ENCODE results near the gene SHANK3.

SHANK3 gene

DNA sequence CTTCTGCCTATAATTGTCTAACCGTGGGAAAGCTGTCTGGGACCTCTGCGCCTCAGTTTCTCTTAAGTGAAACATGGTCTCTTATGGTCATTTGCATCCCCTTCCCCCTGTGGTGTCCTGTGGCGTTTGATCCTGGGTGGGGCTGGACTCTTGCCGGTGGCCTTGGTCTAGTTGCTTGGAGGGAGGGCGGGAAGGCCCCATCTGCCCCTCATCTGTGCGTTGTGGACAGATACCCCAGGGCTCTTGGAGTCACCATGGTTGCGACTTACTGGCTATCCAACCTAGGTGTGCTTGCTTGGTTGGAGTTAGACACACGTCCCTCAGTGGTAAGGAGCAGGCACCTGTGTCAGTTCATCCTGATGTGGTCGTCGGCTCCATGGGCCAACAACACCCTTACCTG, 15.2 kb downstream of the SHANK3 start:
- Histone ChIP-seq H3K27me3 (ENCODE audit: low read length) (no peaks in the 10 kb centered on the region), H4K20me1 (ENCODE audit: low read depth, low read length) (no peaks in the 10 kb centered on the region), H3K79me2 (ENCODE audit: insufficient read depth, low read length) (no peaks in the 10 kb centered on the region), H3F3A (ENCODE audit: insufficient read depth) (no peaks in the 10 kb centered on the region), H2AFZ (ENCODE audit: low read depth, low read length, severe bottlenecking) (no peak overlapping the region), H3K27ac (ENCODE audit: low read depth, low read length) (no peak overlapping the region), H3K4me3 (ENCODE audit: insufficient read depth, low read length, poor library complexity, severe bottlenecking) (no peak overlapping the region), H3K4me2 (ENCODE audit: low read depth, low read length, poor library complexity, severe bottlenecking) (no peak overlapping the region), H3K9me3 (ENCODE audit: insufficient read depth, low read length) (peaks cover 4% of the 10 kb centered on the region; the same call in 1 of the 2 replicates), H3K9ac (ENCODE audit: low read length) (no peak overlapping the region), H3K9me2 (replicated peaks; ENCODE audit: insufficient read depth, low read length) (no peaks in the 10 kb centered on the region), H3K36me3 (ENCODE audit: low read length) (no peaks in the 10 kb centered on the region)
- TF ChIP-seq, protein P1, sequence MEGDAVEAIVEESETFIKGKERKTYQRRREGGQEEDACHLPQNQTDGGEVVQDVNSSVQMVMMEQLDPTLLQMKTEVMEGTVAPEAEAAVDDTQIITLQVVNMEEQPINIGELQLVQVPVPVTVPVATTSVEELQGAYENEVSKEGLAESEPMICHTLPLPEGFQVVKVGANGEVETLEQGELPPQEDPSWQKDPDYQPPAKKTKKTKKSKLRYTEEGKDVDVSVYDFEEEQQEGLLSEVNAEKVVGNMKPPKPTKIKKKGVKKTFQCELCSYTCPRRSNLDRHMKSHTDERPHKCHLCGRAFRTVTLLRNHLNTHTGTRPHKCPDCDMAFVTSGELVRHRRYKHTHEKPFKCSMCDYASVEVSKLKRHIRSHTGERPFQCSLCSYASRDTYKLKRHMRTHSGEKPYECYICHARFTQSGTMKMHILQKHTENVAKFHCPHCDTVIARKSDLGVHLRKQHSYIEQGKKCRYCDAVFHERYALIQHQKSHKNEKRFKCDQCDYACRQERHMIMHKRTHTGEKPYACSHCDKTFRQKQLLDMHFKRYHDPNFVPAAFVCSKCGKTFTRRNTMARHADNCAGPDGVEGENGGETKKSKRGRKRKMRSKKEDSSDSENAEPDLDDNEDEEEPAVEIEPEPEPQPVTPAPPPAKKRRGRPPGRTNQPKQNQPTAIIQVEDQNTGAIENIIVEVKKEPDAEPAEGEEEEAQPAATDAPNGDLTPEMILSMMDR (IDR thresholded peaks at IDR 0.05; ENCODE audit: insufficient read depth, low read length, poor library complexity, severe bottlenecking) = no peak
- no peak for TF ChIP-seq EZH2phosphoT487 (conservative IDR thresholded peaks at IDR 0.05; ENCODE audit: low read length)

DNA sequence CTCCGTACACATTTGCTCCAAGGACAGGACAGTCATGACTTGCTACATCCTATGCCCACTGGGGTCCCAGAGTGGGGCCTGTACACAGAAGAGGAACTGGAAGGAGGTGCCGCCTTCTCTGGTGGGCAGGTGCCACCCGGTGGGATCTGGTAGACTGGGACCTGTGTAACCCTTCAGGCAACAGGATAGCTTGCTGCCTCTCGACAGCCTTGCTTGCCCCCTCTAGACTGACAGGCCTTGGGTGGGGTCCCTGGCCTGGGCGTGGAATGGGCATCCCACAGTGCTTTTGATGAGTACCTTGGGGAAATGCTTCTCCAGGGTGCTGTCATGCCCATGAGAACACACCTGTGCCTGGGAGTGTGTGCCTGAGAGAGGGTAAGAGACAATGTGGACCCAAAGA, 15.8 kb downstream of the SHANK3 start:
- H3K9ac ChIP-seq (ENCODE audit: low read length) = no peak overlapping the region
- no peak overlapping the region for H3K27ac ChIP-seq (ENCODE audit: low read depth, low read length)
- H3K4me3 ChIP-seq (ENCODE audit: insufficient read depth, low read length, poor library complexity, severe bottlenecking) = no peak overlapping the region
- no peak overlapping the region for H3K4me2 ChIP-seq (ENCODE audit: low read depth, low read length, poor library complexity, severe bottlenecking)
- H3K27me3 ChIP-seq (ENCODE audit: low read length) = no peaks in the 10 kb centered on the region
- no peak overlapping the region for H2AFZ ChIP-seq (ENCODE audit: low read depth, low read length, severe bottlenecking)
- no peaks in the 10 kb centered on the region for H4K20me1 ChIP-seq (ENCODE audit: low read depth, low read length)
- no peaks in the 10 kb centered on the region for H3K36me3 ChIP-seq (ENCODE audit: low read length)
- TF ChIP-seq EZH2phosphoT487 (conservative IDR thresholded peaks at IDR 0.05; ENCODE audit: low read length) = no peak
- TF ChIP-seq, protein P1 (IDR thresholded peaks at IDR 0.05; ENCODE audit: insufficient read depth, low read length, poor library complexity, severe bottlenecking) = no peak
- no peaks in the 10 kb centered on the region for H3K9me3 ChIP-seq (ENCODE audit: insufficient read depth, low read length)
- no peaks in the 10 kb centered on the region for H3F3A ChIP-seq (ENCODE audit: insufficient read depth)
- H3K79me2 ChIP-seq (ENCODE audit: insufficient read depth, low read length) = no peaks in the 10 kb centered on the region
- no peaks in the 10 kb centered on the region for H3K9me2 ChIP-seq (replicated peaks; ENCODE audit: insufficient read depth, low read length)

DNA sequence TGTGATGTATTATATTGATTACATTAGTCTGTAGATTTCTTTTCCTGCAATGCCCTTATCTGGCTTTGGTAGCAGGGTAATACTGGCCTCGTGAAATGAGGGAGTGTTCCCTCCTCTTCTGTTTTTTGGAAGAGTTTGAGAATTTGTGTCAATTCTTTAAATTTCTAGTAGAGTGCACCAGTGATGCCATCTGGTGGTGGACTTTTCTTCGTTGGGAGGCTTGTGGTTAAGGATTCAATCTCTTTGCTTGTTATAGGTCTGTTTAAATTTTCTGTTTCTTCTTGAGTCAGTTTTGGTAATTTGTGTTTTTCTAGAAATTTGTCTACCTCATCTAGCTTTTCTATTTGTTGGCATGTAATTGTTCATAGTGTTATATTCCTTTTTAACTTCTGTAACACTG, 18.9 kb downstream of the SHANK3 start:
- Histone ChIP-seq H2AFZ (ENCODE audit: low read depth, low read length, severe bottlenecking) (no peak overlapping the region), H4K20me1 (ENCODE audit: low read depth, low read length) (no peaks in the 10 kb centered on the region), H3K79me2 (ENCODE audit: insufficient read depth, low read length) (no peaks in the 10 kb centered on the region), H3K4me2 (ENCODE audit: low read depth, low read length, poor library complexity, severe bottlenecking) (no peak overlapping the region), H3K36me3 (ENCODE audit: low read length) (no peaks in the 10 kb centered on the region), H3K27ac (ENCODE audit: low read depth, low read length) (no peak overlapping the region), H3K27me3 (ENCODE audit: low read length) (no peaks in the 10 kb centered on the region), H3K4me3 (ENCODE audit: insufficient read depth, low read length, poor library complexity, severe bottlenecking) (no peak overlapping the region), H3K9ac (ENCODE audit: low read length) (no peak overlapping the region), H3K9me3 (ENCODE audit: insufficient read depth, low read length) (no peaks in the 10 kb centered on the region), H3F3A (ENCODE audit: insufficient read depth) (no peaks in the 10 kb centered on the region), H3K9me2 (replicated peaks; ENCODE audit: insufficient read depth, low read length) (no peaks in the 10 kb centered on the region)
- TF ChIP-seq, protein P1 (IDR thresholded peaks at IDR 0.05; ENCODE audit: insufficient read depth, low read length, poor library complexity, severe bottlenecking) = peak; percentile 45
- TF ChIP-seq EZH2phosphoT487 (conservative IDR thresholded peaks at IDR 0.05; ENCODE audit: low read length) = no peak

All from SU-DHL-6 (cell line).